Liver (tissue), 9 donors: Measurements from ENCODE around the gene MYOT. TPM values are rescaled to one million over a fixed set of nuclear protein-coding genes. Genes with fewer than 3 reads are reported as not detected.

ENCODE experiments used
- DNase-seq: peaks from one replicate; pipeline ENCODE4 v3.0.0-alpha.2; 2017; ENCODE audit warnings: low spot score
- H3K27ac ChIP-seq, 2 donors: one replicate each; pipeline ENCODE4 v1.7.0; 2013; ENCODE audit warnings: inconsistent platforms in 2 of 2, low read length in 2 of 2, control low read depth in 1 of 2, low read depth in 1 of 2, mild to moderate bottlenecking in 1 of 2
- H3K27me3 ChIP-seq, 4 donors: one replicate each; pipeline versions ENCODE4 v1.6.1 to v1.7.0; 2013; ENCODE audit warnings: low read length in 3 of 4, inconsistent platforms in 1 of 4, mild to moderate bottlenecking in 1 of 4, moderate library complexity in 1 of 4; ENCODE audit not compliant: control insufficient read depth in 4 of 4, insufficient read depth in 4 of 4
- H3K36me3 ChIP-seq, 4 donors: one replicate each; pipeline versions ENCODE4 v1.6.1 to v1.7.0; 2013; ENCODE audit warnings: low read length in 3 of 4, mild to moderate bottlenecking in 3 of 4, low read depth in 1 of 4, moderate library complexity in 1 of 4; ENCODE audit not compliant: control insufficient read depth in 4 of 4, insufficient read depth in 3 of 4
- H3K4me1 ChIP-seq, 4 donors: one replicate each; pipeline versions ENCODE4 v1.6.1 to v1.7.0; 2013; ENCODE audit warnings: low read length in 3 of 4, mild to moderate bottlenecking in 3 of 4, moderate library complexity in 1 of 4; ENCODE audit not compliant: control insufficient read depth in 4 of 4, insufficient read depth in 4 of 4
- H3K4me3 ChIP-seq, 3 donors: one replicate each; pipeline versions ENCODE4 v1.6.1 to v1.7.0; 2013; ENCODE audit warnings: low read length in 3 of 3, control low read depth in 1 of 3, low read depth in 1 of 3, mild to moderate bottlenecking in 1 of 3
- H3K9ac ChIP-seq, 2 donors: one replicate each; pipeline ENCODE4 v1.7.0; 2013; ENCODE audit warnings: low read length in 2 of 2, mild to moderate bottlenecking in 2 of 2, moderate library complexity in 2 of 2, control low read depth in 1 of 2, low read depth in 1 of 2
- H3K9me3 ChIP-seq, 4 donors: one replicate each; pipeline versions ENCODE4 v1.6.1 to v1.7.0; 2013; ENCODE audit warnings: low read length in 3 of 4; ENCODE audit not compliant: control insufficient read depth in 4 of 4
- FOXA1 ChIP-seq: IDR thresholded peaks from 2 replicates; pipeline ENCODE4 v1.6.1; 2016; ENCODE audit warnings: antibody characterized with exemption
- FOXA2 ChIP-seq: IDR thresholded peaks from 2 replicates; pipeline ENCODE4 v1.6.1; 2016; ENCODE audit warnings: antibody characterized with exemption
- GABPA ChIP-seq, 2 donors: IDR thresholded peaks in 1 of 2; conservative IDR thresholded peaks in 1 of 2; 2 replicates each; pipeline ENCODE4 v1.6.1; 2016; ENCODE audit warnings: antibody characterized with exemption in 2 of 2, mild to moderate bottlenecking in 1 of 2, moderate library complexity in 1 of 2
- HNF4A ChIP-seq, 2 donors: conservative IDR thresholded peaks; 2 replicates each; pipeline ENCODE4 v1.6.1; 2016; ENCODE audit warnings: antibody characterized with exemption in 2 of 2, mild to moderate bottlenecking in 2 of 2
- HNF4G ChIP-seq: IDR thresholded peaks from 2 replicates; pipeline ENCODE4 v1.6.1; 2016; ENCODE audit warnings: antibody characterized with exemption
- JUND ChIP-seq, 2 donors: IDR thresholded peaks; 2 replicates each; pipeline ENCODE4 v1.6.1; 2016; ENCODE audit warnings: antibody characterized with exemption in 2 of 2
- RAD21 ChIP-seq, 2 donors: IDR thresholded peaks; 2 replicates each; pipeline ENCODE4 v1.6.1; 2016; ENCODE audit warnings: antibody characterized with exemption in 2 of 2, mild to moderate bottlenecking in 2 of 2
- REST ChIP-seq: IDR thresholded peaks from 2 replicates; pipeline ENCODE4 v1.6.1; 2016; ENCODE audit warnings: antibody characterized with exemption, mild to moderate bottlenecking
- RXRA ChIP-seq, 2 donors: IDR thresholded peaks; 2 replicates each; pipeline ENCODE4 v1.6.1; 2017 to 2018; ENCODE audit warnings: antibody characterized with exemption in 2 of 2, mild to moderate bottlenecking in 1 of 2
- SP1 ChIP-seq: IDR thresholded peaks from 2 replicates; pipeline ENCODE4 v1.6.1; 2018; ENCODE audit warnings: antibody characterized with exemption, mild to moderate bottlenecking
- TAF1 ChIP-seq: conservative IDR thresholded peaks from 2 replicates; pipeline ENCODE4 v1.6.1; 2016; ENCODE audit warnings: antibody characterized with exemption, mild to moderate bottlenecking
- YY1 ChIP-seq: IDR thresholded peaks from 2 replicates; pipeline ENCODE4 v1.6.1; 2016; ENCODE audit warnings: antibody characterized with exemption, mild to moderate bottlenecking
- WGBS: extraction: QIAGEN DNeasy Blood & Tissue Kit; methylation state at CpG from one replicate; pipeline ENCODE4 v1.1.7; 2013; 5-methylcytosine and 5-hydroxymethylcytosine counted together
- polyA plus RNA-seq, 2 donors: library from polyadenylated mRNA; stranded (reverse) in 1 of 2; unstranded in 1 of 2; fragments of 200-250 nt in 1 of 2; fragments of >200 nt in 1 of 2; fragmentation: Nextera tagmentation in 1 of 2; extraction: Ambion mirVana in 1 of 2; gene quantifications; one replicate each; pipeline versions ENCODE4 v1.2.1 to v1.2.3, GENCODE V29; 2013 to 2015
- total RNA-seq, 2 donors: library from RNA; depleted of rRNA; stranded (reverse); fragments of >200 nt; gene quantifications; one replicate each; pipeline ENCODE4 v1.2.3, GENCODE V29; 2014
- TF ChIP-seq, protein P1 (sequence below): fragments of 150-350 bp; IDR thresholded peaks from 2 replicates; pipeline ENCODE4 v1.5.1; 2017; ENCODE audit warnings: improper control_type of control experiment, low read depth, low read length; ENCODE audit not compliant: missing input control
- TF ChIP-seq, protein P2 (sequence below): IDR thresholded peaks from 2 replicates; pipeline ENCODE4 v1.6.1; 2016; ENCODE audit warnings: antibody characterized with exemption
- donor health status: healthy.
- donor health status: healthy.
- donor health status: healthy.
- donor health status: healthy.
- donor health status: healthy.

Gene MYOT
- total and polyA plus RNA-seq, 4 donors, result 0.05 to 1.3 (median 0.34) TPM

GRCh38 chr5:137894586-137894985, 26.9 kb downstream of the MYOT start:
- H3K27ac ChIP-seq, result no peak overlapping the region
- H3K36me3 ChIP-seq, result no peaks in the 10 kb centered on the region
- TF ChIP-seq HNF4G (no peak), JUND (IDR thresholded peaks at IDR 0.05) (no peak), RAD21 (IDR thresholded peaks at IDR 0.05) (no peak), REST (no peak), YY1 (no peak), FOXA1 (no peak), SP1 (no peak)
- TF ChIP-seq, protein P1, sequence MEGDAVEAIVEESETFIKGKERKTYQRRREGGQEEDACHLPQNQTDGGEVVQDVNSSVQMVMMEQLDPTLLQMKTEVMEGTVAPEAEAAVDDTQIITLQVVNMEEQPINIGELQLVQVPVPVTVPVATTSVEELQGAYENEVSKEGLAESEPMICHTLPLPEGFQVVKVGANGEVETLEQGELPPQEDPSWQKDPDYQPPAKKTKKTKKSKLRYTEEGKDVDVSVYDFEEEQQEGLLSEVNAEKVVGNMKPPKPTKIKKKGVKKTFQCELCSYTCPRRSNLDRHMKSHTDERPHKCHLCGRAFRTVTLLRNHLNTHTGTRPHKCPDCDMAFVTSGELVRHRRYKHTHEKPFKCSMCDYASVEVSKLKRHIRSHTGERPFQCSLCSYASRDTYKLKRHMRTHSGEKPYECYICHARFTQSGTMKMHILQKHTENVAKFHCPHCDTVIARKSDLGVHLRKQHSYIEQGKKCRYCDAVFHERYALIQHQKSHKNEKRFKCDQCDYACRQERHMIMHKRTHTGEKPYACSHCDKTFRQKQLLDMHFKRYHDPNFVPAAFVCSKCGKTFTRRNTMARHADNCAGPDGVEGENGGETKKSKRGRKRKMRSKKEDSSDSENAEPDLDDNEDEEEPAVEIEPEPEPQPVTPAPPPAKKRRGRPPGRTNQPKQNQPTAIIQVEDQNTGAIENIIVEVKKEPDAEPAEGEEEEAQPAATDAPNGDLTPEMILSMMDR, result no peak
- H3K27me3 ChIP-seq, result no peaks in the 10 kb centered on the region
- no peak overlapping the region for H3K9ac ChIP-seq
- no peak for DNase-seq
- no peaks in the 10 kb centered on the region for H3K9me3 ChIP-seq
- no peak overlapping the region for H3K4me3 ChIP-seq
- no peaks in the 10 kb centered on the region for H3K4me1 ChIP-seq

GRCh38 chr5:137896560-137896959, 28.9 kb downstream of the MYOT start:
- no peaks in the 10 kb centered on the region for H3K9me3 ChIP-seq
- H3K27ac ChIP-seq, result no peak overlapping the region
- 95% methylated on average over 3 of the region's 3 CpGs for WGBS
- no peak overlapping the region for H3K4me3 ChIP-seq
- H3K36me3 ChIP-seq, result no peaks in the 10 kb centered on the region
- TF ChIP-seq HNF4A (conservative IDR thresholded peaks at IDR 0.05) (no peak), GABPA (IDR thresholded peaks at IDR 0.05 in 1 of 2, conservative IDR thresholded peaks at IDR 0.05 in 1 of 2) (no peak), HNF4G (no peak), FOXA1 (no peak), RXRA (IDR thresholded peaks at IDR 0.05) (no peak), YY1 (no peak), FOXA2 (no peak), TAF1 (no peak)
- TF ChIP-seq, protein P2, sequence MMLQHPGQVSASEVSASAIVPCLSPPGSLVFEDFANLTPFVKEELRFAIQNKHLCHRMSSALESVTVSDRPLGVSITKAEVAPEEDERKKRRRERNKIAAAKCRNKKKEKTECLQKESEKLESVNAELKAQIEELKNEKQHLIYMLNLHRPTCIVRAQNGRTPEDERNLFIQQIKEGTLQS, result no peak
- TF ChIP-seq, protein P1, result no peak
- no peaks in the 10 kb centered on the region for H3K27me3 ChIP-seq
- no peaks in the 10 kb centered on the region for H3K4me1 ChIP-seq
- DNase-seq, result no peak
- no peak overlapping the region for H3K9ac ChIP-seq
